Ishikawa (cell line): ENCODE measurements around the gene CBLC.

Source experiments
- CEBPB ChIP-seq: IDR thresholded peaks from 2 replicates; pipeline ENCODE4 v1.6.1; 2012
- CREB1 ChIP-seq: IDR thresholded peaks from 2 replicates; pipeline ENCODE4 v1.6.1; 2012; ENCODE audit warnings: low read depth
- EGR1 ChIP-seq: IDR thresholded peaks from 2 replicates; pipeline ENCODE4 v1.6.1; 2012
- EP300 ChIP-seq: IDR thresholded peaks from 2 replicates; pipeline ENCODE4 v1.6.1; 2012; ENCODE audit warnings: borderline replicate concordance
- FOXM1 ChIP-seq: IDR thresholded peaks from 2 replicates; pipeline ENCODE4 v1.6.1; 2012; ENCODE audit warnings: low read depth, borderline replicate concordance
- MAX ChIP-seq: IDR thresholded peaks from 2 replicates; pipeline ENCODE4 v1.6.1; 2012
- NFIC ChIP-seq: IDR thresholded peaks from 2 replicates; pipeline ENCODE4 v1.6.1; 2012
- RAD21 ChIP-seq: IDR thresholded peaks from 2 replicates; pipeline ENCODE4 v1.6.1; 2012; ENCODE audit warnings: low read depth
- REST ChIP-seq: IDR thresholded peaks from 2 replicates; pipeline ENCODE4 v1.6.1; 2012; ENCODE audit warnings: low read depth, mild to moderate bottlenecking
- TAF1 ChIP-seq: IDR thresholded peaks from 2 replicates; pipeline ENCODE4 v1.6.1; 2012; ENCODE audit warnings: low read depth, mild to moderate bottlenecking
- TCF12 ChIP-seq: IDR thresholded peaks from 2 replicates; pipeline ENCODE4 v1.6.1; 2012; ENCODE audit warnings: low read depth
- TEAD4 ChIP-seq: IDR thresholded peaks from 2 replicates; pipeline ENCODE4 v1.6.1; 2012
- USF1 ChIP-seq: IDR thresholded peaks from 2 replicates; pipeline ENCODE4 v1.6.1; 2012
- YY1 ChIP-seq: IDR thresholded peaks from 2 replicates; pipeline ENCODE4 v1.6.1; 2012; ENCODE audit warnings: low read depth
- ZBTB7A ChIP-seq: IDR thresholded peaks from 2 replicates; pipeline ENCODE4 v1.6.1; 2012; ENCODE audit warnings: low read depth

The CBLC gene

GRCh38 chr19:44777715-44778347, at the start of gene CBLC:
Gene CBLC, plus strand, starts transcription at chr19:44777890. Its CDS starts 42 bp downstream, at chr19:44777932.
- TF ChIP-seq RAD21 = no peak
- no peak for TF ChIP-seq FOXM1
- TF ChIP-seq USF1 = peak; percentile 55
- no peak; the same call in 1 of the 2 replicates for TF ChIP-seq ZBTB7A
- no peak for TF ChIP-seq EP300
- TF ChIP-seq NFIC = no peak
- no peak for TF ChIP-seq TCF12
- TF ChIP-seq YY1 = no peak

GRCh38 chr19:44728178-44728577, 49.5 kb upstream of the CBLC start:
- TF ChIP-seq YY1 (no peak), ZBTB7A (no peak), RAD21 (no peak), TCF12 (no peak), CREB1 (no peak), TEAD4 (no peak), MAX (no peak), FOXM1 (no peak), CEBPB (no peak), TAF1 (no peak), EP300 (no peak), USF1 (no peak), REST (no peak), EGR1 (no peak), NFIC (no peak)

GRCh38 chr19:44729516-44730033, 48.1 kb upstream of the CBLC start:
- no peak for TF ChIP-seq CEBPB

DNA sequence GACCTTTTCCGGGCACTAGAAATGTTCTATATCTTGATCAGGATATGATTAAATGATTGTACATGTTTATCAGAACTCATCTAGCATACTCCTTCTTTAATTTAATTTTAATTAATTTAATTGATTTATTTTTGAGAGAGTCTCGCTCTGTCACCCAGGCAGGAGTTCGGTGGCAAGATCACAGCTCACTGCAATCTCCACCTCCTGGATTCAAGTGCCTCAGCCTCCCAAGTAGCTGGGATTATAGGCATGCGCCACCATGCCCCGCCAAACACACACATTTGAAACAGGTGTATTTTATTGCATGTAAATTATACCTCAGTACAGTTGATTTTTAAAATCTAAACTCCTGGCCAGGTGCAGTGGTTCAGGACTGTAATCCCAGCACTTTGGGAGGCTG, 46.6 kb upstream of the CBLC start:
- TF ChIP-seq TCF12 (no peak), NFIC (no peak), EGR1 (no peak), REST (no peak), YY1 (no peak), USF1 (no peak), CEBPB (no peak), RAD21 (no peak), MAX (no peak), TEAD4 (no peak), CREB1 (no peak), FOXM1 (no peak), ZBTB7A (no peak), EP300 (no peak), TAF1 (no peak)

- TF ChIP-seq EP300 = no peak
These were observed 46.1 kb upstream of the CBLC start for GRCh38 chr19:44731622-44732021.

DNA sequence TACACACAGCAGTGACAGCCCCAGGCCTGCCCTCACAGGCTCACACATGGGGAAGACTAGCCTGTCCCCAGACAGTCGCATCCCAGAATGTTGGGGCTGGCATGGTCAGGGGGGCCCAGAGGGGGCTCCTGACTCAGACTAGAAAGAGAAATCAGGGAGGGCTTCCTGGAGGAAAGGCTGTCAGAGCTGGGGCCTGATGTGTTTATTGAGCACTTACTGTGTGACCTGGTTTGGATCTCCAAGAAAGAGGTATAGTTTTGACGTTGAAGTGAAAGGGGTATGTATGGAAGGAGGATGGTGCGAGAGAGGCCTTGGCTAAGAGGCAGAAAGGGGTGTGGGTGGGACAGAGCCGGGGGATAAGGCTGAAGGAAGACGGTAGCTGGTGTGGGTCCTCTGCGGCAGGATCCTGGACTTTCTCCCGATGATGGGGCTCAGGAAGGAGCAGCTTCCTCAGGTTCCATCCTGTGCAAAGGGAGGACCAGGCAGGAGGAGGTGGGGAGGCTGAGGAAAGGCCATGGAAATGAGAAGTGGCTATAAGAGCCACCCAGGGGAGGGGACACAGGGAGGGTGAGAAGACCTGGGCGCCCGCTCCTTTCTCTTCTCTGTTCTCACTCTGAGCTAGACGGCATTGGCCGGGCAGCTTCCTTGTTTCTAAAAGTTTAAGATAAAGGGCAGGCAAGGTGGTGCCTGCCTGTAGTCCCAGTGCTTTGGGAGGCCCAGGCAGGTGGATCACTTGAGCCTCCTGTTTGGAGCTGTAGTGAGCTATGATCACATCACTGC, 45.3 kb upstream of the CBLC start:
- TF ChIP-seq REST (no peak), TAF1 (no peak), EP300 (no peak), EGR1 (no peak), USF1 (no peak), TEAD4 (no peak), YY1 (no peak), RAD21 (no peak), CEBPB (no peak), FOXM1 (no peak)
